ENCODE data around the gene LMNTD2.

The LMNTD2 gene

DNA sequence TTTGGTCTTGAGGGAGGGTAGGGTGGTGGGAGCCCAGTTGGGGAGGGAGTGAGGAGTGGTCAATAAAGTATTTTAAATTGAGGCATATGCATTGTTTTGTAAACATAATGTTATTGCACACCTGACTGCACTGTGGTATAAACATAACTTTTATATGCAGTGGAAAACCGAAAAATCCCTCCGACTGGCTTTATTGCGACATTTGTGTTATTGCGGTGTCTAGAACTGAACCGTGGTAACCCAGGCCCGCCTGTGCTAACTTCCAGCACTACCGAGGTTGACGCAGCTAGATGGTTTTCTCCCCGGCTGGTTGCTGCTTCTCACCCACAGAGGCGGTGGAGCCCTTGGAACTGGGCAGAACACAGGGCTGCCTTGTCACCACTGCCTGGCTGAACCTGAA, 45.9 kb downstream of the LMNTD2 start:
- Histone ChIP-seq H3K18ac (ENCODE audit: low read length) (no peak overlapping the region), H3K23ac (ENCODE audit: low read depth, low read length, poor library complexity) (no peak overlapping the region), H2AK5ac (ENCODE audit: low read depth, low read length) (no peak overlapping the region), H2BK5ac (ENCODE audit: low read length) (no peak overlapping the region), H3K79me1 (ENCODE audit: low read depth, low read length) (peaks cover 4% of the 10 kb centered on the region), H3K36me3 (replicated peaks in 1 of 2; ENCODE audit: control insufficient read depth in 2 of 2, insufficient read depth in 2 of 2, low read length in 2 of 2) (peaks cover 5 to 38% of the 10 kb centered on the region in 2 donors), H3K27me3 (ENCODE audit: control insufficient read depth in 3 of 3, insufficient read depth in 3 of 3, low read depth in 1 of 3, low read length in 3 of 3) (no peaks in the 10 kb centered on the region), H3K4ac (ENCODE audit: low read length) (peak overlapping the region; percentile 37), H2AFZ (ENCODE audit: low read length) (no peak overlapping the region), H3K27ac (replicated peaks; ENCODE audit: low read length) (no peak overlapping the region), H2BK15ac (ENCODE audit: low read length) (no peak overlapping the region), H2BK12ac (ENCODE audit: low read length) (no peak overlapping the region), H3K9ac (ENCODE audit: low read depth, low read length, poor library complexity) (no peak overlapping the region), H4K91ac (ENCODE audit: low read depth, low read length, poor library complexity) (no peak overlapping the region), H3K4me3 (ENCODE audit: low read length in 2 of 2) (no peak overlapping the region), H3K4me2 (ENCODE audit: insufficient read depth, low read length, poor library complexity, severe bottlenecking) (no peak overlapping the region), H3K4me1 (ENCODE audit: control insufficient read depth in 2 of 2, insufficient read depth in 1 of 2, low read depth in 1 of 2, low read length in 2 of 2) (no peaks in the 10 kb centered on the region), H2BK120ac (ENCODE audit: low read depth, low read length) (no peak overlapping the region), H3K14ac (ENCODE audit: low read length) (peak overlapping the region; percentile 56), H3K9me3 (replicated peaks in 1 of 2; ENCODE audit: control insufficient read depth in 2 of 2, insufficient read depth in 1 of 2, low read depth in 1 of 2, low read length in 2 of 2) (peaks cover 0 to 13% of the 10 kb centered on the region in 2 donors), H4K8ac (ENCODE audit: low read depth, low read length) (no peak overlapping the region)
- DNase-seq (ENCODE audit: low spot score): no peak
- WGBS, 2 donors (ENCODE audit: extremely low coverage in 2 of 2, insufficient read length in 2 of 2, insufficient replicate concordance in 1 of 2): no CpG with 5 or more reads among the region's 10 CpGs

DNA sequence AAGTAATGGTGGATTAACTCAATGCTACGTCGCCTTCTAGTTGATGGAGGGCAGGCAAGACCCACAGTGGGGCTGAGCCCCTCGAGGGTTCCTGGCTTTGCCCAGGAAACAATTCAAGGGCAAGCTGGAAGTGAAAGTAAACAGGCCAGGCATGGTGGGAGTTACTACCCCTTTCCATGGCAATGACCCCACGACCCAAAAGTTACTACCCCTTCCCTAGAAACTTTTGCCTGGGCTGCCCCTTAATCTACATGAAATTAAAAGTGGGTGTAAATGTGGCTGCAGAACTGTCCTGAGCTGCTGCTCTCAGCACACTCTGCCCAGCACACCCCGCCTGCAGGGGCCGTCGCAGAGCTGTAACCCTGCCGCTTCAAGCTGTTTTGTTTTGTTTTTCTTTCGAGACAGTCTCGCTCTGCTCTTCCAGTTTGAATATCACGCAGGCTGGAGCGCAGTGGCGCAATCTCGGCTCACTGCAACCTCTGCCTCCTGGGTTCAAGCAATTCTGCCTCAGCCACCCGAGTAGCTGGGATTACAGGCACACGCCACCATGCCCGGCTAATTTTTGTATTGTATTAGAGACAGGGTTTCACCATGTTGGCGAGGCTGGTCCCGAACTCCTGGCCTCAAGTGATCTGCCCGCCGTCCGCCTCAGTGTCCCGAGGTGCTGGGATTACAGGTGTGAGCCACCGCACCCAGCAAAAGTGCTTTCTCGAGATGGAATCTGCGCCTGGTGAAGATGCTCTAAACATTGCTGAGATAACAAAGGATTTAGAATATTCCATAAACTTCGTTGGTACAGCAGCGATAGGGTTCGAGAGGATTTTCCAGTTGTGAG, 47.6 kb downstream of the LMNTD2 start:
- no peak overlapping the region for H2BK12ac ChIP-seq (ENCODE audit: low read length)
- H2AFZ ChIP-seq (ENCODE audit: low read length): no peak overlapping the region
- H3K14ac ChIP-seq (ENCODE audit: low read length): no peak overlapping the region
- peaks cover 2 to 3% of the 10 kb centered on the region in 2 donors for H3K4me1 ChIP-seq (ENCODE audit: control insufficient read depth in 2 of 2, insufficient read depth in 1 of 2, low read depth in 1 of 2, low read length in 2 of 2)
- no peaks in the 10 kb centered on the region for H3K27me3 ChIP-seq (ENCODE audit: control insufficient read depth in 3 of 3, insufficient read depth in 3 of 3, low read depth in 1 of 3, low read length in 3 of 3)
- no peak for DNase-seq (ENCODE audit: low spot score)
- H3K4me3 ChIP-seq (ENCODE audit: low read length in 2 of 2): no peak overlapping the region
- H3K23ac ChIP-seq (ENCODE audit: low read depth, low read length, poor library complexity): no peak overlapping the region
- no peak overlapping the region for H3K4ac ChIP-seq (ENCODE audit: low read length)
- H3K18ac ChIP-seq (ENCODE audit: low read length): no peak overlapping the region
- H2BK15ac ChIP-seq (ENCODE audit: low read length): no peak overlapping the region
- H3K4me2 ChIP-seq (ENCODE audit: insufficient read depth, low read length, poor library complexity, severe bottlenecking): peak overlapping the region; percentile 2
- no CpG with 5 or more reads among the region's 29 CpGs for WGBS, 2 donors (ENCODE audit: extremely low coverage in 2 of 2, insufficient read length in 2 of 2, insufficient replicate concordance in 1 of 2)
- no peak overlapping the region for H4K8ac ChIP-seq (ENCODE audit: low read depth, low read length)
- H2AK5ac ChIP-seq (ENCODE audit: low read depth, low read length): no peak overlapping the region
- H3K9me3 ChIP-seq (replicated peaks in 1 of 2; ENCODE audit: control insufficient read depth in 2 of 2, insufficient read depth in 1 of 2, low read depth in 1 of 2, low read length in 2 of 2): peaks cover 0 to 10% of the 10 kb centered on the region in 2 donors
- H3K79me1 ChIP-seq (ENCODE audit: low read depth, low read length): peaks cover 5% of the 10 kb centered on the region
- H4K91ac ChIP-seq (ENCODE audit: low read depth, low read length, poor library complexity): no peak overlapping the region
- H3K9ac ChIP-seq (ENCODE audit: low read depth, low read length, poor library complexity): no peak overlapping the region
- peak overlapping the region; percentile 39 for H2BK5ac ChIP-seq (ENCODE audit: low read length)
- H3K36me3 ChIP-seq (replicated peaks in 1 of 2; ENCODE audit: control insufficient read depth in 2 of 2, insufficient read depth in 2 of 2, low read length in 2 of 2): peaks cover 12 to 49% of the 10 kb centered on the region in 2 donors
- no peak overlapping the region for H3K27ac ChIP-seq (replicated peaks; ENCODE audit: low read length)
- H2BK120ac ChIP-seq (ENCODE audit: low read depth, low read length): no peak overlapping the region

DNA sequence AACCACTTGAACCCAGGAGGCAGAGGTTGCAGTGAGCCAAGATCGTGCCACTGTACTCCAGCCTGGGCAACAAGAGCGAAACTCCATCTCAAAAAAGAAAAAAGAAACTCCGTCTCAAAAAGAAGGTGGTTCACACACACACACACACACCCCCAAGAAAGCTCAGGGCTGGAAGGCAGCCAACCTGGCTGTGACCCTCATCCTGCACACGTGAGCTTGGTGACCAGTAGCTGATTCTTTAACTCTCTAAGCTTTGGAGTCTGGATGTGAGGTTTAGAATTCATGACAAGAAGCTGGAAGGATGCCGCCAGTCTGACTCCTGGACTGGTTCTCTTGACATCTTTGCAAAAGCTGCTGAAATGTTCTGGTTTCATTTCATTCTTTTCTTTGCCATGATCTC, 51.6 kb downstream of the LMNTD2 start:
- Histone ChIP-seq H3K18ac (ENCODE audit: low read length) (no peak overlapping the region), H3K36me3 (replicated peaks in 1 of 2; ENCODE audit: control insufficient read depth in 2 of 2, insufficient read depth in 2 of 2, low read length in 2 of 2) (peaks cover 10 to 44% of the 10 kb centered on the region in 2 donors), H4K8ac (ENCODE audit: low read depth, low read length) (no peak overlapping the region), H2AFZ (ENCODE audit: low read length) (no peak overlapping the region), H3K9ac (ENCODE audit: low read depth, low read length, poor library complexity) (no peak overlapping the region), H2BK120ac (ENCODE audit: low read depth, low read length) (no peak overlapping the region), H3K23ac (ENCODE audit: low read depth, low read length, poor library complexity) (no peak overlapping the region), H2BK12ac (ENCODE audit: low read length) (no peak overlapping the region), H3K4me1 (ENCODE audit: control insufficient read depth in 2 of 2, insufficient read depth in 1 of 2, low read depth in 1 of 2, low read length in 2 of 2) (peaks cover 6 to 13% of the 10 kb centered on the region in 2 donors), H3K4ac (ENCODE audit: low read length) (no peak overlapping the region), H4K91ac (ENCODE audit: low read depth, low read length, poor library complexity) (no peak overlapping the region), H3K79me1 (ENCODE audit: low read depth, low read length) (peaks cover 7% of the 10 kb centered on the region), H3K4me2 (ENCODE audit: insufficient read depth, low read length, poor library complexity, severe bottlenecking) (no peak overlapping the region), H3K14ac (ENCODE audit: low read length) (no peak overlapping the region), H2BK5ac (ENCODE audit: low read length) (no peak overlapping the region), H2AK5ac (ENCODE audit: low read depth, low read length) (no peak overlapping the region), H3K27me3 (ENCODE audit: control insufficient read depth in 3 of 3, insufficient read depth in 3 of 3, low read depth in 1 of 3, low read length in 3 of 3) (no peaks in the 10 kb centered on the region), H2BK15ac (ENCODE audit: low read length) (no peak overlapping the region), H3K4me3 (ENCODE audit: low read length in 2 of 2) (no peak overlapping the region), H3K9me3 (replicated peaks in 1 of 2; ENCODE audit: control insufficient read depth in 2 of 2, insufficient read depth in 1 of 2, low read depth in 1 of 2, low read length in 2 of 2) (no peaks in the 10 kb centered on the region), H3K27ac (replicated peaks; ENCODE audit: low read length) (no peak overlapping the region)
- no CpG with 5 or more reads among the region's 5 CpGs for WGBS, 2 donors (ENCODE audit: extremely low coverage in 2 of 2, insufficient read length in 2 of 2, insufficient replicate concordance in 1 of 2)
- DNase-seq (ENCODE audit: low spot score): no peak

DNA sequence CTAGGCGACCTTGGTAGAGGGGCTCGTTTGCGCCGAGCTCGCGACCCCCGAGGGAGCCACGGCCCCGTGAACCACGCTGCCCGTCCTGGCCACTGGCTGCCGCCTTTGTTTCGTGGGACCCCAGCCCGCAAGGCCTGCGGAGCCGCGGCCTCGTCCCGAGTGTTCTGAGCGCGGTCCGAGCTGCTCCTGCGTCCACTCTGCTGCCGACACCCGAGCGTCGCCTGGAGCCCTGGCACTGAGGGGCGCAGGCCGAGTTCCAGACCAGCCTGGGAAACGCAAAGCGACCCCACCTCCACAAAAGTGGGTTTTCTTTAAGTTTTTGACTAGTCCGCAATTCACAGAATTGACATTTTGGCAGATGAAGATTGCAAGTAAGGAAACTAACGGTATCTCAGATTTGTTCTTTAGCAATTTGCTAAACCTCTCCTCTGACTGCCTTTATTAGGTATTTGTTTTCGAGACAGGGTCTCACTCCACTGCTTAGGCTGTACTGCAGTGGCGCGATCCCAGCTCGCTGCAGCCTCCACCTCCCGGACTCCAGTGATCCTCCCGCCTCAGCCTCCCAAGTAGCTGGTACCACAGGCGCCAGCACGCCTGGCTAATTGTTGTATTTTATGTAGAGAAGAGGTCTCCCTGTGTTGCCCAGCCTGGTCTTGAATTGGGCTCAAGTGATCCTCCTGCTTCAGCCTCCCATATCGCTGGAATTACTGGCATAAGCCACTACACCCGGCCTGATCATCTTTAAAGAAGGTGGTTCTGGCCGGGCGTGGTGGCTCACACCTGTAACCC, 52.6 kb downstream of the LMNTD2 start:
- H3K4me2 ChIP-seq (ENCODE audit: insufficient read depth, low read length, poor library complexity, severe bottlenecking): peak overlapping the region; percentile 94
- H4K8ac ChIP-seq (ENCODE audit: low read depth, low read length): no peak overlapping the region
- H3K14ac ChIP-seq (ENCODE audit: low read length): peak overlapping the region; percentile 82
- H2BK12ac ChIP-seq (ENCODE audit: low read length): no peak overlapping the region
- H3K9ac ChIP-seq (ENCODE audit: low read depth, low read length, poor library complexity): peak overlapping the region; percentile 86
- H3K9me3 ChIP-seq (replicated peaks in 1 of 2; ENCODE audit: control insufficient read depth in 2 of 2, insufficient read depth in 1 of 2, low read depth in 1 of 2, low read length in 2 of 2): no peaks in the 10 kb centered on the region
- peak overlapping the region; percentile 97 for H2AFZ ChIP-seq (ENCODE audit: low read length)
- H3K4me3 ChIP-seq (ENCODE audit: low read length in 2 of 2): peak overlapping the region; percentile 88 to 93
- DNase-seq (ENCODE audit: low spot score): no peak
- H3K27ac ChIP-seq (replicated peaks; ENCODE audit: low read length): no peak overlapping the region
- peak overlapping the region; percentile 91 for H3K23ac ChIP-seq (ENCODE audit: low read depth, low read length, poor library complexity)
- H3K27me3 ChIP-seq (ENCODE audit: control insufficient read depth in 3 of 3, insufficient read depth in 3 of 3, low read depth in 1 of 3, low read length in 3 of 3): no peaks in the 10 kb centered on the region
- H4K91ac ChIP-seq (ENCODE audit: low read depth, low read length, poor library complexity): no peak overlapping the region
- peaks cover 10% of the 10 kb centered on the region for H3K79me1 ChIP-seq (ENCODE audit: low read depth, low read length)
- no CpG with 5 or more reads among the region's 45 CpGs for WGBS, 2 donors (ENCODE audit: extremely low coverage in 2 of 2, insufficient read length in 2 of 2, insufficient replicate concordance in 1 of 2)
- no peak overlapping the region for H2BK15ac ChIP-seq (ENCODE audit: low read length)
- H2BK5ac ChIP-seq (ENCODE audit: low read length): no peak overlapping the region
- peaks cover 10 to 38% of the 10 kb centered on the region in 2 donors for H3K36me3 ChIP-seq (replicated peaks in 1 of 2; ENCODE audit: control insufficient read depth in 2 of 2, insufficient read depth in 2 of 2, low read length in 2 of 2)
- peak overlapping the region; percentile 92 for H2AK5ac ChIP-seq (ENCODE audit: low read depth, low read length)
- H2BK120ac ChIP-seq (ENCODE audit: low read depth, low read length): no peak overlapping the region
- peak overlapping the region; percentile 89 for H3K4ac ChIP-seq (ENCODE audit: low read length)
- peak overlapping the region; percentile 87 for H3K18ac ChIP-seq (ENCODE audit: low read length)
- H3K4me1 ChIP-seq (ENCODE audit: control insufficient read depth in 2 of 2, insufficient read depth in 1 of 2, low read depth in 1 of 2, low read length in 2 of 2): peaks cover 6 to 13% of the 10 kb centered on the region in 2 donors
